WERI-Rb-1 (cell line): ENCODE measurements around the gene PRKCSH.

Source experiments
- DNase-seq: peaks from one replicate; pipeline ENCODE4 v3.0.0-alpha.2; 2020
- H3K27ac ChIP-seq: fragments of 250-450 bp; sonication (Bioruptor Pico); 2 replicates; pipeline ENCODE4 v1.5.1; 2020; ENCODE audit warnings: mild to moderate bottlenecking, moderate library complexity
- H3K27me3 ChIP-seq: fragments of 250-450 bp; sonication (Bioruptor Pico); 2 replicates; pipeline ENCODE4 v1.5.1; 2021; ENCODE audit warnings: mild to moderate bottlenecking, low read depth, moderate library complexity; ENCODE audit not compliant: insufficient read depth, severe bottlenecking
- H3K36me3 ChIP-seq: fragments of 250-450 bp; sonication (Bioruptor Pico); 2 replicates; pipeline ENCODE4 v1.5.1; 2020; ENCODE audit warnings: mild to moderate bottlenecking, moderate library complexity
- H3K4me3 ChIP-seq: 2 replicates; pipeline ENCODE4 v1.5.1; 2011; ENCODE audit warnings: low read depth, mild to moderate bottlenecking, control low read depth, low read length
- H3K9me3 ChIP-seq: fragments of 250-450 bp; sonication (Bioruptor Pico); 2 replicates; pipeline ENCODE4 v1.5.1; 2021; ENCODE audit warnings: mild to moderate bottlenecking, moderate library complexity; ENCODE audit not compliant: severe bottlenecking
- CTCF ChIP-seq: IDR thresholded peaks from 2 replicates; pipeline ENCODE4 v1.5.1; 2011; ENCODE audit warnings: low read depth, mild to moderate bottlenecking, control low read depth, inconsistent platforms, low read length

PRKCSH gene

GRCh38 chr19:11435833-11436313 is 438 bp downstream of the PRKCSH start:
- DNase-seq: no peak
- Histone ChIP-seq H3K27ac (peak overlapping the region; percentile 86), H3K27me3 (no peaks in the 10 kb centered on the region), H3K4me3 (peak overlapping the region; percentile 59), H3K36me3 (peaks cover 40% of the 10 kb centered on the region), H3K9me3 (no peaks in the 10 kb centered on the region)
- TF ChIP-seq CTCF: no peak

- no peak overlapping the region for H3K4me3 ChIP-seq
- H3K9me3 ChIP-seq: no peaks in the 10 kb centered on the region
- H3K27ac ChIP-seq: no peak overlapping the region
- peaks cover 61% of the 10 kb centered on the region for H3K36me3 ChIP-seq
- TF ChIP-seq CTCF: no peak
- DNase-seq: no peak
- H3K27me3 ChIP-seq: no peaks in the 10 kb centered on the region
Observed at GRCh38 chr19:11437955-11438354, 2.5 kb downstream of the PRKCSH start.

GRCh38 chr19:11444059-11444458 is 8.6 kb downstream of the PRKCSH start:
- Histone ChIP-seq H3K27me3 (no peaks in the 10 kb centered on the region), H3K27ac (peak overlapping the region; percentile 24), H3K36me3 (peaks cover 72% of the 10 kb centered on the region), H3K9me3 (no peaks in the 10 kb centered on the region), H3K4me3 (no peak overlapping the region)
- DNase-seq: no peak
- no peak for TF ChIP-seq CTCF

GRCh38 chr19:11445141-11445540 is 9.7 kb downstream of the PRKCSH start:
- Histone ChIP-seq H3K36me3 (peaks cover 82% of the 10 kb centered on the region), H3K9me3 (no peaks in the 10 kb centered on the region)
- DNase-seq: no peak

GRCh38 chr19:11446271-11446651 is 10.8 kb downstream of the PRKCSH start:
- no peaks in the 10 kb centered on the region for H3K9me3 ChIP-seq
- H3K27me3 ChIP-seq: no peaks in the 10 kb centered on the region
- DNase-seq: no peak
- no peak for TF ChIP-seq CTCF
- H3K27ac ChIP-seq: peak overlapping the region; percentile 21; the same call in 1 of the 2 replicates
- H3K36me3 ChIP-seq: peaks cover 76% of the 10 kb centered on the region
- H3K4me3 ChIP-seq: no peak overlapping the region

More at GRCh38 chr19:11445141-11445540, 9.7 kb downstream of the PRKCSH start:
- TF ChIP-seq CTCF: no peak
- H3K4me3 ChIP-seq: no peak overlapping the region
- no peaks in the 10 kb centered on the region for H3K27me3 ChIP-seq
- no peak overlapping the region for H3K27ac ChIP-seq

- H3K27ac ChIP-seq: no peak overlapping the region; the same call in 1 of the 2 replicates
Observed at GRCh38 chr19:11446652-11447301, 11.3 kb downstream of the PRKCSH start.

More at GRCh38 chr19:11446652-11447301, 11.3 kb downstream of the PRKCSH start:
- peak; percentile 79 for DNase-seq
- Histone ChIP-seq H3K27me3 (no peaks in the 10 kb centered on the region), H3K36me3 (peaks cover 71% of the 10 kb centered on the region), H3K4me3 (no peak overlapping the region), H3K9me3 (no peaks in the 10 kb centered on the region)
- TF ChIP-seq CTCF: peak; percentile 87
